ENCODE data around the gene SLX9.

SLX9 gene

DNA sequence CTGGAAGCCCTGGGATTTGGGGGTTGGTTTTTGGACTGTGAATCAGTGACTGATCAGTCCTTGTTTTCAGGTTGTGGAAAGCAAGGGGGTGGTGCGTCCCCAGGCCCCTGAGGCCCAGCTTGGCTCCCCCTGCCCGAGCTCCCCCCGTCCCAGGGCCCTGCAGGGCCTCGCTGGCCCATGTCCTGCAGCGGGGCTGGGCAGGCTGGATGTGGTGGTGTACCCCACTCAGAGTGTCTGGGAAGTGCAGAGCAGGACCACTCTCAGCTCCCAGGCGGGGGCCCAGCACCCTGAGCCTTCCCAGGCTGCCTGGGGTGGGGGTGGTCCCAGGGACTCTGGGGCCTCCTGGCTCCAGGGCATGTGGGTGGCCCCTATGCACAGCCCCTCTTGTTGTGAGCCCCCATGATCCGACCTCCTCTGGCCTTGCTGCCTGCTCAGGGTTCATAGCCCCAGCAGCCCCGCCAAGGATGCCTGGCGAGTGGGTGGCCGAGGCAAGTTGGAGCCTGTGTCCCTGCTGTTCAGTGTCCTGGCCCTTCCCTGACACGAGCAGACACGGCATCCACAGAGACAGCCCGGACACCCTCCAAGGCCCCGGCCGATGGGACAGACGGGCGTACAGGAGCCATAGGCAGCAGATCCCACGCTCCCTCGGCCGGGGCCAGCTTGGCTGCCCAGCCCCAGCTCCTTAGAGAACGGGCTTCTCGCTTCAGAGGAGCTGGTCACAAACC, 37.9 kb downstream of the SLX9 start:
- DNase-seq (ENCODE audit: low spot score) = no peak

DNA sequence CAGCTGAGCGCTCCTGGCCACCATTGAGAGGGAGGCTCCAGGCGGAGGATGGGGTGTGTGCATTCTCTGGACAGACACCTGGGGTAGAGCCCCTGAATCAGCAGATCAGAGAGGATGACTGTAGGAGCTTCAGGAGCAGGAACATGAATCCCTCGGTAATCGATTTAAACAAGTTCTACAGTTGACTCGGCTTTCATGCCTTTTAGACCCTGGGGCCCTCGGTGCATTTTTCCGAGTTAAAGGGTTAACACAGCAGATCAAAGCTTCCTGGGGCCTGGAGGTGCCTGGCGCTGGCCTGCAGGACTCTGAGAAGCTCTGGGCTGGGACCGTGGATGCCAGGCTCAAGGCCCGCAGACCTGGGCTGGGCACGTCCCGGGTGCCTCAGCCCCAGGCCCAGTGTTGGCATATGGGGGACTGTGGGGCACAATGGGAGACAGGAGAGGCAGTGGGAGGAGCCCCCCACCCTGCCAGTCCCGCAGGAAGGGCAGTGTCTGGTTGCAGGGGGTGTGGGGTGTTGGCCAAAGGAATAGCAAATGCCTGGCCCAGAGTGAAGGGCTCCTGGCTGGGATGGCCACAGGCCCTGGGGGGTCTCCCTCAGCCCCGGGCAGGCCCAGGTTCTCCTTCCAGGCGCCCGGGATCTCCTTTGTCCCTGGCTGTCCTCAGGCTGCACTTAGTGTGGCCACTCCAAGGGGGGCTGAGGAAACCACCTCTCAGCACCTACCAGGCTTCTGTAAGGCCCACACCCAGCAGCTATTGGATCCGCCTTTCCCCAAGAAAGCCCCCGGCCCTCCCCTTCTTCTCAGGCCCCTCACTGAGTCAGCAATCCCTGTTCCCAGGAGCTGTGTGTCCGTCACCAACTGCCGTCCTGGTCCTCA, 40.1 kb downstream of the SLX9 start:
- DNase-seq (ENCODE audit: low spot score) = no peak

DNA sequence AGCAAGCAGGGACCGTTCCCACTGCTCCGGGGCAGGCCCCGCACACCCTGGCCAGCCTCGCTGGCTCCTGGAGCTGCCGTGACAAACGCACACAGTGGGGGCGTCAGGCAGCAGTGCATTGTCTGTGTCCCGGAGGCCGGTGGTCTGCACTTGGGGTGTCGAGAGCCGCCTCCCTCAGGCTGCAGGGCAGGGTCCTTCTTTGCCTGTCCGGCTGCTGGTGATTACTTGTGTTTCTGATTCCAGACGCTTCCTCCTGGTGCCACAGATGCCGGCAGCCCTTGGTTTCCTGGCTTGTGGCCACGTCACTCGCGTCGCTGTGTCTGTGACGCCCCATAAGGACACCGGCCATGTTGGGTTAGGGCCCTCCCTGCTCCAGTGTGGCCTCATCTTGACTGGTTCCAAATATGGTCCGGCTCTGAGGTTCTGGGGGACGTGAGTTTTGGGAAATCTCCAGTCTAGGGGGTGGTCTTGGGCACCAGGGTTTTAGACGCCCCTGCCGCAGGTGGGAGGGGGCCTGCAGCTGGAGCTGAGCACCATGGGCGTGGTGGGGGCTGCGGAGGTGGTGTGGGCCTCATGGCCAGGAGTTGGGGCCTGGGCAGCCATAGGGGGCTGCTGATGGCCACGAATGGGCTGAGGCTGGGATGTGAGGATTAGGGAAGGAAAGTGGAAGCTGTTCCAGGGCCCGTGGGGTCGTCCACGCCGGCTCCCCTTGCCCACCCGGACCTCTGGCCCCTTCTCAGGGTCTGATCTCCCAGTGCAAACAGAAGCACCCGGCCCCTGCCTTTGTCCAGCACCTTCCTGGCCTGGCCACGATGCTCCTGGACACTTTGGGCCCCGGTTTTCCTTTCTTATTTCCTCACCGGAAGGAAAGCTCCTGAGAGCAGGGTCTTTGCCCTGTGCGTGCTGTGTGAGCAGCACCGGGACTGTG, 41.0 kb downstream of the SLX9 start:
- DNase-seq (ENCODE audit: low spot score) = peak; percentile 27

DNA sequence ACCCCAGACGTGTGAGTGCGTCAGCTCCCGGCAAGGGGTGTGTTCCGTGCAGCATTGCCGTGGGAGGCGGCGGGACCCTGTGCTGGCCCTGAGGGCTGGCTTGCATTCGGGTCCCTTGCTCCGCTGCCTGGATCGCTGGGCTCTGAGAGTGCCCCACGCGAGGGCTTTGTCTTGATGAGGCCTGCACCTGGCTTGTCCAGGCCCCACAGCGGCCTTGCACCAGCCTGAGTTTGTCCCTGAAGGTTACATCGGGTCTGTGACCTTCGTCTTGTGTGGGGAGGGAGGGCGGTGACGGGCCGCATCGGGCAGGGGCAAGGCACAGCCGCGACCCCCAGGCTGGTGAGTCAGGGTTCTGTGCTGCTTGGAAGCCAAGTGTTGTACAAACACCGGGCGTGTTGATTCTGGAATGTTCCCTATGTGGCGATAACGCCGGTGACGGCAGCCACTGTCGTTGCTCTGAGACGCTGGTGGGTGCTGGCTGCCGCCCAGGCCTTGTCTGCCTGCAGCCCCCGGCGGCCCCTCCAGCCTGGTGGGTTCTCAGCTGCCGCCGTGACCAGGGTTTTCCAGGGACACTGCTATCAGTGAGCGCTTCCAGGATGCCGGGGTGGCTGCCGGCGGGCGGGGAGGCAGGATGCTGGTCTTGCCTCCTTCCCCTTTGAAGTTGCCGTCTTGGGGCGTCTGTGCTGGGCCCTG, 42.9 kb downstream of the SLX9 start:
- peak; percentile 71 for DNase-seq (ENCODE audit: low spot score)

DNA sequence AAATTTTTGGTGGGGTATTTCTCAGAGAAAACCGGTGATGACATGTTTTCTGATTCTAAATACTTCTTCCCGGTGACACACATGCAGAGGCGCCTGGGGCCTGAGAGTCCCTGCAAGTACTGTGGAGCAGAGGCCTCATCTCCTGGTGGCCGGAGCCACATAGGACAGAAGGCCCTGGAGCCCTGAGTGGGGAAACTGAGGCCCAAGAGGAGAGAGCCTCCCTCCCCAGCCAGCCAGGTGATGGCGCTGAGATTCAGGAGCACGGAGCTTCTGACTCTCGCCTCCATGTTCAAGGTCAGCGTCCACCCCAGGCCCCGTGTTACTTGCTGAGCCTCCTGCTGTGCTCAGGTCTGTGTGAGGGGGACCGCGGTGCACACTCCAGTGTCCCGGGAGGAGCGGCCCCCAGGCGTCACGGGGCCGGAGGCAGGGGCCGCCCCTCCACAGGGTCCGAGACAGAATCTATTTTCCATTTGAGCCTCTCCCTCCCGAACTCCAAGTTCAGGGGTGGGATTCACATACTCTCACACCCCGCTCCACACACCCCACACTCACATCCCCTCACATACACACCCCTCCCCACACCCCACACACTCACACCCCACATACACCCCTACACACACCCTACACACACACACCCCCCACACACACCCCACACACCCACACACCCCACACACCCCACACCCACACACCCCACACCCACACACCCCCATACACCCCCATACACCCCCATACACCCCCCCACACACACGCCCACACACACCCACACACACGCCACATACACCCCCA, 43.8 kb downstream of the SLX9 start:
- DNase-seq (ENCODE audit: low spot score) = peak; percentile 30

DNA sequence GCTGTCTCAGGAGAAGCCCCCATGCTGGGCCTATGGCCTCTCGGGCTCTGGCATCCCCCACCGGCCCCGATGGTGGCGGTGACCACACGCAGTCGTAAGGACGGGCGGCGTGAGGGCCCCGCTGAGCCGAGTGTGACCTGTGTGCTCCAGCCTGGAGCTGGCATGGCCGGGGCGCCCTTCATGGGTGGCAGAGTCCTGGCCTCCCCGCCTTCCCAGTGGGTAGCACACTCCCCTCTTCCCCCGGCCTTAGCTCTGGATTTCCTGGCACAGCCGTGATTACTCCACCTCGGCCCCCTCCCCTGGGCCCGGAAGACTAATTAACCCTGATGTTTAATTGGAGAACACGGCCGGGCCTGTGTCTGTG, 44.6 kb downstream of the SLX9 start:
- no peak for DNase-seq (ENCODE audit: low spot score)

DNA sequence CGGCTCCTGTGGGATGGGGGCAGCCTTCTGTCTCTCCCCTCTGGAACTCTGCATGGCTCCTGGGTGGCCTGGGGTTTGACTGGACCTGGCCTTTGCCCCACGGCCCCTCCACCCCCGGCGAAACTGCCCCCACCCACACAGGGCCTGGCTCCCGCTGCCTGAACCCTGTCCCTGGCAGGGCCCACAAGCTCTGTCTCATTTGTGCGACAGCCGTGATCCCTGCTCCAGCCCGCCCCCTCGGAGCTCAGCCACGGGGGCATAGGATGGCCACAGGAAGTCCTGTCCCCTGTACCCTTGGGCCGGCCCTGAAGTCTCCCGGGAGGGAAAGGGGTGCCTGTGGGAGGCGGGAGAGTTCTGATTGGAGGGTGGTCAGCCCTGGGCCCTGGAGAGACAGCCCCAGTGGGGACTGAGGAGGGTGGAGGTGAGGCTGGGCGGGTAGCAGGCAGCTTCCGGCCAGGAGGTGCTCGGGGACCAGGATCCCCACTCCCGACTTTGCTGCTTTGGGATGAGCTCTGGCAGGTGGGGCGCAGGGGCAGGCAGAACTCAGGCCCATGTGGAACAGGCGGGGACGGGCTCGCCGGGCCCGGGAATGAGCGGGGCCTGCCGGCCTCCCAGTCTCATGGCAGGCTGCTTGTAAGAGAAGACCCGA, 45.1 kb downstream of the SLX9 start:
- no peak for DNase-seq (ENCODE audit: low spot score)

DNA sequence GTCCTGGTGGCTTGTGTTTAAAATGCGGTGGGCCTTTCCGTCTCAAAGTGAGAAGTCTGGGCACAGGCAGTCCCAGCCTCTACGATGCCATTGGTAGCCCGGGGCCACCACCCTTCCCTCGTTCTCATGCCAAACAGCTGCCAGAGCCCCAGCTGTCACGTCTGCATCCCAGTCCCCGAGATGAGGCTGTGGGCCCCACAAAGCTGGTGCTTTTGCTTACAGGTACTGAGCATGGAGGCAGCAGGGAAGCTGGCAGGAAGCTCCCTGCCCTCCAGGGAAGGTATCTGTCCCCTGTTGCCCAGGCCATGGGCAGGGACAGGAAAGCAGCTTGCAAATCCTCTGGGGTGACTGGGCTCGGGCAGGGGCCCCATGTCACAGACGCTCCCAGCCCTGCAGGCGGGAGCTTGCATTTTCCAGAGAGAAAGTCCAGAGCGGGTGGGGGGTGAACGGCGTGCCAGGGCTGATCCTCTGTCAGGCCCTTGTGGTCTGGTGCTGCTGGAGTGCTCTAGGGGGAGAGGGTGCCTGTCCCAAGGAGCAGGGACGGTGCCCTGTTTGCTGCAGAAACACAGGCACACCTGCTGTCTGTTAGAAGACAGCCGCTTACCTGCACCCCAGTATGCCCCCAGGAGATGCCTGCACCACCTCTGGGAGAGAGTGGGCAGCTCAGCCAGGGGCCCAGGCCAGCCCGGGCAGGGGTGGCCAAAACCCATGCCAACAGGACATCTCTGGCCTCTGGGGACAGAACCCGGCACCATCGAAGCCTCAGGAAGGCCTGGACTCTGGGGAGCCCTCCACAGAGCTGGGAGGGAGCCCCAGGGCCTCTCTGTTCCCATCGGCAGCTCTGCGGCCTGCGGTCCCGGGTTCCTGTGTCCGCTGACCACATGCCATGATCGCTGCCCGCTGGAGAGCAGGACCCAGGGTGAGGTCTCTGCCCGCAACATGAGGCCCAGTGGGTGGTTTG, 45.9 kb downstream of the SLX9 start:
- DNase-seq (ENCODE audit: low spot score) = no peak

DNA sequence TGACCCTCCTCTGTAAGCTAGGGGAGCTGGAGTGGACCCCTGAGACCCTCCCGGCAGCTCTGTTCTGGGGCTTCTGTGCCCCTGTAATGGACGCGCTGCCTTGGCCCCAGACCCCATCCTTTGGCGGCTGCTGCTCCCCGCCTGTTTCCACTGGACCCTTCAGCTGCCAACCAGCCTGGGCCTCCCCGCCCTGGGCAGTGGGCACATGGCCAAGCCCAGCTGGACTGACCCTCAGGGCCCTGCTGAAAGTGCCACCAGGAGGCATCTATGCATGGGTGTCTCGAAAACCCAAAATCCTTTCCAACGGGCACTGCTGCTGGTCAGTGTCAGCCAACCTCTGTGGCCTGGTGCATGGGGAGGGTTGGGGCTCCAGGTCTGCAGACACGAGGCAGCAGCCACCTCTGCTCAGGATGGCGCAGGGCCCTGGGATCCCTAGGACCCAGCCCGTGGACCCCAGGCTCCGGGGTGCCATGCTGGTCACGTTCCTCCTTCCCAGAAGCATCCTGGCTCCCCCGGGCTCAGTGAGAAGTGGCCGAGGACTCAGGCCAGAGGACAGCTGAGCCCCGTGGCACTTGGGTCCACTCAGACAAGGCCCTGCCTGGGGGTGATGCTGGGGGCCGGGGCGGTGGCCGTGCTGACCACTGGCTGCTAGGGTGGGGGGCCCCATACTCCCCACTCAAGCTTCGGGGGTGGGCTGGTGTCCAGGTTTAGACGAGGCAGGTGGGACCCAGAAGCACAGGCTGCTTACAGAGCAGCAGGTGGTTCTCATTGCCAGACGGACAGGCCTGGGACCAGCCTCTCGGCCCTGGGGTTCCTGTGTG, 46.9 kb downstream of the SLX9 start:
- DNase-seq (ENCODE audit: low spot score) = no peak

DNA sequence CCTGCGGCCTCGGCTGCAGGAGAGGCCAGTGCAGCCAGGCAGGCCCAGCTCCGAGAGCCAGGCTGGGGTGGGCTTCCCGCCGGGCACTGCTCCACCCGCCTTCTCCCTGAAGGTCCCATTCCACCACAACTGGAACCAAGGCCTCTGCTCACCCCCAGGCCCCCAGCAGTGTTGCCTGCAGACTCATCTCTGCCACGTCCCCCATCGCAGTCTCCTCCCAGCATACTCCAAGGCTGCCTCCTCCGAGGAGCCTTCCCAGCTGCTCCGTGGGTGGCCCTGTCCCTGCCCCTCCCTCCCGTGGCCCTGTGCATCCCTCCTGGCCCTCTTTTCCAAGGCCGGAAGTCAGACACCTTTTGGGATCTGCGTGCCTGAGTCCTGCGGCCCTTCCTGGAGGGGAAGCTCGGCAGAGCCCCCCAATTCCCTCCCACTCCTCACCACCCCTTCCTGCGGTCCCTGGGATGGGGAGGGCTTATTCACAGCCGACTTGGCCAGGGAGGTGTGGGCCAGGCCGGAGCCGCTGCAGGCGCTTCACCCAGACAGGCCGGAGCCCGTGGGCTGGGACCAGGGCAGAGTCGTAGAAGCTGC, 47.6 kb downstream of the SLX9 start:
- no peak for DNase-seq (ENCODE audit: low spot score)

DNA sequence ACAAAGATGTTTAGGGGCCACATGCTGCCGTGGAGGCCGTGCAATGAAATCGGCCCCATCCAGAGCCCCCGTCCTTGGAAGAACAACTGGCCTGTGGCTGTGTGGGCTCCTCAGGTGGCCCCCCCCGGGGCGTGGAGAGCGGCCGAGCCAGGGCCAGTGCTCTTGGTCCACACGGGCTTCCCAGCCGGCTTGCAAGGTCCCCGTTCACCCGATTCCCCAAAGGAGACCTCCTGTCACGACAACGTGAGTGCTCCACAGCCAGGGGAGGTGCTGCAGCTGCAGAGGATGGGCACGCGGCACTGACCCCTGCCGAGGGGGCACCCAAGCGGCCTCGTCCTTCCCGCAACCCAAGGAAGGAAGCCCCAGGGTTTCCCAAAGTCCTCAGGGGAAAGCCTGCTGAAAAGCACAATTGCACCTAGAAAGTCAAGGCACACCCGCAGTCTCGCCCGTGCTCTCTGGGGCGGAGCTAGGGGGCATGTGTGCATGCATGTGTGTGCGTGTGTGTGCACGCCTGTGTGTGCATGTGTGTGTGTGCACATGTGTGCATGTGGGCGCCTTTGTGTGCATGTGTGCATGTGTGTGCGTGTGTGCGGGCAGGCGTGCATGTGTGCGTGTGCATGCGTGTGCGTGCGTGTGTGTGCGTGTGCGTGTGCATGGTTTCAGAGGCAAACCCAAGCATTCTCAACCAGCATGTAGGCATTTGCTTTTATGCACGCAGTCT, 48.2 kb downstream of the SLX9 start:
- no peak for DNase-seq (ENCODE audit: low spot score)

DNA sequence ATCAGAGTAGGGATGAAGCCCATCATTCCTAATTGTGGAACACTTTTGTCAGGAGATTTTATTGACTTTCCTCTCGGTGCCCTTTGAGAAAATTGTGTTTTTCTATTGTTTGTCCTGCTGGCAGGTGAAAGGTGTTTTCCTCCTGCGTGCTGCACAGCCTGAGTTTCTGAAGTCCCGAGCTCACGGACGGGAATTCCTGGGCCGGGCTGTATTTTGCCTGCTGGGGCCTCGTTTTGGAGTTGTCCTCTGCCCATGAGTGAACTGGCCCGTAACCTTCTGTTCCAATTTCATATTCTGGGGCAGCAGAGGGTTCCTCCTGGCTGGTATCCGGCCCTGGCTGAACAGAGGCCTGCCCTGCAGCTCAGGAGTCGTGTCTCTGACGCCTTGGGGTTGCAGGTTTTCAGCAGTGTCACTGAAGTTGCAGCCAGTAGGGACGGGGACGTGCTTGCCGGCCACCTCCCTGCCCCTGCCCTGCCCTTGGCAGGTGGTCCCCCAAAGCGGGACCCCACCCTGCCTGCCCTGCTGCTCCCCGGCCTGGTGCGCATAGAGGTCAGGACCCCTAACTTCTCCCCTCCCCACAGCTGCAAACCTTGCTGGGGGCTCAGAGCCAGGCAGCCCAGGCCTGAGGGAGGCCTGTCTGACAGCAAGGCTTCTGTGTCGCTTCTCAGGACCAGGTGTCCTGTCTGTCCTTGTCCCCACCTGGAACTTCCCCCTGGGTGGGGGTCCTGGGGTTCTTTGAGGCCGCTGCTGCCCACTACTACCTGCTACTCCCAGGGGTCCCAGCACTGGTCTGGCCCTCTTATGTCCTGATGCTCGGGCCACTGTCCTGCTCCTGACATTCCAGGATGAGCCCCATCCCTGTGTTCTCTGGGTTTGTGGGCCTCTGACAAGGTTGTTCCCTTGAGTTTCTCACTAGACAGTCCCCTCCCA, 49.0 kb downstream of the SLX9 start:
- no peak for DNase-seq (ENCODE audit: low spot score)

DNA sequence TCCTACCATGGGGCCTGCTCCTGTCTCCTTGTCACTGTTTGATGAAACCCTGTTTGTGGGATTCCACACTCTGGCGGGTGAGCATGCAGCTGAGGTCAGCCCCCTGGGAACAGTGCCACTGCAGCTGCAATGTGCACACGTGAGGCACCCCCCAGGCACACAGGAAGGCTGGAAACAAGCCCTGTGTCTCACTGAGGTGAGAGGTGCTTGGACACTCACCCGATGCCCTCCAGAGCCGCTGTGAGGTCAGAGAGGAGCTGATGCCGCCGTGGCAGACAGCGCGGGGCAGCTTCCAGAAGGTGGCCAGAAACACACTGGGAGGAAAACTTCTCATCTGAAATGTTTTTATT, 49.7 kb downstream of the SLX9 start:
- no peak for DNase-seq (ENCODE audit: low spot score)

DNA sequence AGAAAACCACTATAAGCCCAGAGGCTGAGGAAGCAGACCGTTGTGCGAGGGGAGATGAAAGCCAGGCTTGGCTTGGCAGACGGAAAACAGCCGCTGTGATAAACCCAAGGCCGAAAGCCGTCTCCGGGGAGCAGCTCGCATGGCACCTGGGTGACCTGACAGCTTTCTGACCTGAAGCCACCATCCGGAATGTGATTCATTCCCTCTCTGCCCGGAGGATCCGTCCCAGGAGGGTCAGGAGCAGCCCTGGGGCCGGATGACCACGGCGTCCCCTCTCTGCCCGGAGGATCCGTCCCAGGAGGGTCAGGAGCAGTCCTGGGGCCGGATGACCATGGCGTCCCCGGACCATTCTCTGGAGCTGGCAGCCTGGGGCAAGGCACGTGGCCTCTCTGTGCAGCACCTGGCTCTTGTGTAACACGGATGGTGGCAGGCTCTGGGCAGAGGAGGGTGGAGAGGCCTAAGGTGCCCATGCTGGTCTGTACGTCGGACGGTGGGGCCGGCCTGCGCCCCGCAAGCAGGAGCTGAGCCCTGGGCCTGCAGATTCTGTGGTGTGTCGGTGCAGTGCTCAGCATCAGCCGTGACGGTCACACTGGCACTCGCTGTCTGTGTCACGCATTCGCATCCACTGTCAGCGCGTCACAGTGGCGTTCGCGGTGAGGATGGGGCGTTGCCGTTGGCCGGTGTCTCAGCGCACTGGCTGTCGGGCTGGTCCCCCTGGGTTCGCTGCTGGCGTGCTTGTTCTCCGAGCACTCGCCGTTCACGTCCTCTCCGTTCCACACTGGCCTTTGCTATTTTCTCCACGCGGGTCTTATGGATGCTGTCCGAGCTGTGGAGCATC, 50.3 kb downstream of the SLX9 start:
- no peak for DNase-seq (ENCODE audit: low spot score)

DNA sequence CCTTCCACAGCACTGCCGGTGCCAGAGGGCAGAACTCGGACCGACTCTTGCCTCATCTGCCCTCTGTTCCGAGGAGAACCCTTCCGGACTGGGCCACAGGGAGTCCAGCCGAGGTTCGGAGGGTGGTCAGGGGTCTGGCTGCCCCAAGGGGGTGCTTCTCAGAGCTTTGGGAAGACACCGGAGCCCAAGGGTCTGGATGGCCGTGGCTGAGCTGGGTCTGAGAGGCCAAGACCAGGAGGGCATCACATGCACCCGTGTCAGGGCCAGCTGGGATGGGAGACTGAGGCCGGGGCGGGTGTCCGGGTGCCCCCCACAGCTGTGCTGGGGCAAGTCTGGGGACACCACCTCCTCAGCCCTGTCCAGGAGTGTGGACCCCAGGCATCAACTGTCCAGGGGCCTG, 51.1 kb downstream of the SLX9 start:
- DNase-seq (ENCODE audit: low spot score) = no peak
